ENCODE measurements around the gene LZTS2.

Gene LZTS2

GRCh38 chr10:100977436-100977835, 22.2 kb upstream of the LZTS2 start:
- H3K27ac ChIP-seq (replicated peaks) = no peak overlapping the region
- H3K27me3 ChIP-seq (ENCODE audit: insufficient read depth, poor library complexity, severe bottlenecking) = no peaks in the 10 kb centered on the region
- no peak for DNase-seq (ENCODE audit: low read depth in 1 of 2, low spot score in 1 of 2)
- TF ChIP-seq GABPA (IDR thresholded peaks at IDR 0.05; ENCODE audit: low read depth) (no peak), SPI1 (IDR thresholded peaks at IDR 0.05; ENCODE audit: borderline replicate concordance, low read depth) (no peak), REST (IDR thresholded peaks at IDR 0.05; ENCODE audit: insufficient replicate concordance, low read depth) (no peak), POLR2AphosphoS5 (IDR thresholded peaks at IDR 0.05; ENCODE audit: low read depth) (no peak), CTCF (IDR thresholded peaks at IDR 0.05; ENCODE audit: insufficient read depth, low read length) (no peak)
- H3K4me3 ChIP-seq (replicated peaks; ENCODE audit: insufficient read depth, low read length) = no peak overlapping the region

- Histone ChIP-seq H3K27ac (replicated peaks) (no peak overlapping the region), H3K27me3 (ENCODE audit: insufficient read depth, poor library complexity, severe bottlenecking) (no peaks in the 10 kb centered on the region), H3K4me3 (replicated peaks; ENCODE audit: insufficient read depth, low read length) (no peak overlapping the region)
- no peak for DNase-seq (ENCODE audit: low read depth in 1 of 2, low spot score in 1 of 2)
- no peak for TF ChIP-seq SPI1 (IDR thresholded peaks at IDR 0.05; ENCODE audit: borderline replicate concordance, low read depth)
- 0 out of 2 replicates have a peak, but pooled peaks have one; percentile 9 for TF ChIP-seq POLR2AphosphoS5 (IDR thresholded peaks at IDR 0.05; ENCODE audit: low read depth)
Observed at GRCh38 chr10:100978121-100978900, 21.3 kb upstream of the LZTS2 start.

DNA sequence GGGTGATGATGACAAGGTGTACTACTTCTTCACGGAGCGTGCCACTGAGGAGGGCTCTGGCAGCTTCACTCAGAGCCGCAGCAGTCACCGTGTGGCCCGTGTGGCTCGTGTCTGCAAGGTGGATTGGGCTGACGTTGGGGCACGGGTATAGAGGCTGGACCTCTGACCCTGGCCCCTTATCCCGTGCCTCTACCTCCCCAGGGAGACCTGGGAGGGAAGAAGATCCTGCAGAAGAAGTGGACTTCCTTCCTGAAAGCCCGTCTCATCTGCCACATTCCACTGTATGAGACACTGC, 20.8 kb upstream of the LZTS2 start:
- no peaks in the 10 kb centered on the region for H3K27me3 ChIP-seq (ENCODE audit: insufficient read depth, poor library complexity, severe bottlenecking)

More for the DNA sequence above, 20.8 kb upstream of the LZTS2 start:
- Histone ChIP-seq H3K4me3 (replicated peaks; ENCODE audit: insufficient read depth, low read length) (no peak overlapping the region), H3K27ac (replicated peaks) (no peak overlapping the region)
- TF ChIP-seq SPI1 (IDR thresholded peaks at IDR 0.05; ENCODE audit: borderline replicate concordance, low read depth) (no peak), CTCF (IDR thresholded peaks at IDR 0.05; ENCODE audit: insufficient read depth, low read length) (no peak), POLR2AphosphoS5 (IDR thresholded peaks at IDR 0.05; ENCODE audit: low read depth) (no peak), GABPA (IDR thresholded peaks at IDR 0.05; ENCODE audit: low read depth) (no peak), REST (IDR thresholded peaks at IDR 0.05; ENCODE audit: insufficient replicate concordance, low read depth) (no peak)
- no peak for DNase-seq (ENCODE audit: low read depth in 1 of 2, low spot score in 1 of 2)
